GM18867 (cell line): ENCODE results near the gene NECAB3.
A peak's percentile ranks its signal among the peaks of the same experiment; 100 is the strongest.

Experiments
- ATAC-seq: cut with Tn5 transposase; IDR thresholded peaks from one replicate; pipeline ENCODE4 v1.9.1; 2021; ENCODE audit warnings: mild to moderate bottlenecking, moderate library complexity; ENCODE audit not compliant: unreplicated experiment

Gene NECAB3

GRCh38 chr20:33679758-33680485 lies 5.7 kb upstream of the NECAB3 start:
- ATAC-seq, result peak; percentile 58

GRCh38 chr20:33677991-33678702 lies 3.9 kb upstream of the NECAB3 start:
- no peak for ATAC-seq

GRCh38 chr20:33676652-33677645 lies 2.7 kb upstream of the NECAB3 start:
- no peak for ATAC-seq

GRCh38 chr20:33676121-33676520 lies 1.9 kb upstream of the NECAB3 start:
- no peak for ATAC-seq

GRCh38 chr20:33675136-33675959 lies 1.1 kb upstream of the NECAB3 start:
- ATAC-seq, result no peak

- ATAC-seq, result peak; percentile 34
Observed at GRCh38 chr20:33673410-33674293, 576 bp downstream of the NECAB3 start.

- ATAC-seq, result no peak
Observed at GRCh38 chr20:33673114-33673409, 1.2 kb downstream of the NECAB3 start.

- ATAC-seq, result no peak
Observed at GRCh38 chr20:33672426-33673113, 1.7 kb downstream of the NECAB3 start.

- no peak for ATAC-seq
Observed at GRCh38 chr20:33671573-33672288, 2.5 kb downstream of the NECAB3 start.

- ATAC-seq, result no peak
Observed at GRCh38 chr20:33670715-33671499, 3.3 kb downstream of the NECAB3 start.

- no peak for ATAC-seq
Observed at GRCh38 chr20:33669873-33670640, 4.2 kb downstream of the NECAB3 start.

- ATAC-seq, result no peak
Observed at GRCh38 chr20:33669224-33669623, 5.0 kb downstream of the NECAB3 start.

- ATAC-seq, result no peak
Observed at GRCh38 chr20:33668466-33669155, 5.6 kb downstream of the NECAB3 start.

- ATAC-seq, result peak; percentile 31
Observed at GRCh38 chr20:33667676-33668465, 6.4 kb downstream of the NECAB3 start.

- ATAC-seq, result peak; percentile 17
Observed at GRCh38 chr20:33667245-33667675, 7.0 kb downstream of the NECAB3 start.
